AG04450 (cell line): Measurements from ENCODE around the gene RNF208. TPM values are rescaled to one million over a fixed set of nuclear protein-coding genes. Genes with fewer than 3 reads are reported as not detected.

ENCODE experiments used
- CTCF ChIA-PET: fragments of 300-600, 350-600 bp; formaldehyde crosslinking; extraction: SDS; loops from one replicate; lab custom pipeline; 2022; ENCODE audit warnings: antibody characterized with exemption, inconsistent platforms; lab: Charles Lee
- POLR2A ChIA-PET: fragments of 350-600 bp; formaldehyde crosslinking; extraction: SDS; loops from one replicate; lab custom pipeline; 2021; ENCODE audit warnings: antibody characterized with exemption, inconsistent platforms; lab: Yijun Ruan, JAX
- DNase-seq: peaks from one replicate; pipeline ENCODE4 v3.0.0-alpha.2; 2011; ENCODE audit warnings: low read depth, low spot score
- H3K27ac ChIP-seq: one replicate; pipeline ENCODE4 v1.5.1; 2012; ENCODE audit warnings: low read depth, low read length, control low read depth
- H3K27me3 ChIP-seq: one replicate; pipeline ENCODE4 v1.6.0; 2012; ENCODE audit warnings: low read length; ENCODE audit not compliant: control insufficient read depth, insufficient read depth
- H3K4me3 ChIP-seq: 2 replicates; pipeline ENCODE4 v1.5.1; 2011; ENCODE audit warnings: mild to moderate bottlenecking, low read depth, low read length, control low read depth
- H3K9me3 ChIP-seq: 2 replicates; pipeline ENCODE4 v1.5.1; 2012; ENCODE audit warnings: low read length; ENCODE audit not compliant: control insufficient read depth, insufficient read depth
- polyA plus RNA-seq: library from polyadenylated mRNA; depleted of rRNA; stranded (reverse); fragments of >200 nt; gene quantifications from 2 replicates; pipeline ENCODE4 v1.2.3, GENCODE V29; 2011
- TF ChIP-seq, protein P1 (sequence below): IDR thresholded peaks from 2 replicates; pipeline ENCODE4 v1.5.1; 2011; ENCODE audit warnings: low read depth, low read length, control low read depth, inconsistent platforms

RNF208 gene
- polyA plus RNA-seq, 1 experiment, result 0.17 TPM

DNA sequence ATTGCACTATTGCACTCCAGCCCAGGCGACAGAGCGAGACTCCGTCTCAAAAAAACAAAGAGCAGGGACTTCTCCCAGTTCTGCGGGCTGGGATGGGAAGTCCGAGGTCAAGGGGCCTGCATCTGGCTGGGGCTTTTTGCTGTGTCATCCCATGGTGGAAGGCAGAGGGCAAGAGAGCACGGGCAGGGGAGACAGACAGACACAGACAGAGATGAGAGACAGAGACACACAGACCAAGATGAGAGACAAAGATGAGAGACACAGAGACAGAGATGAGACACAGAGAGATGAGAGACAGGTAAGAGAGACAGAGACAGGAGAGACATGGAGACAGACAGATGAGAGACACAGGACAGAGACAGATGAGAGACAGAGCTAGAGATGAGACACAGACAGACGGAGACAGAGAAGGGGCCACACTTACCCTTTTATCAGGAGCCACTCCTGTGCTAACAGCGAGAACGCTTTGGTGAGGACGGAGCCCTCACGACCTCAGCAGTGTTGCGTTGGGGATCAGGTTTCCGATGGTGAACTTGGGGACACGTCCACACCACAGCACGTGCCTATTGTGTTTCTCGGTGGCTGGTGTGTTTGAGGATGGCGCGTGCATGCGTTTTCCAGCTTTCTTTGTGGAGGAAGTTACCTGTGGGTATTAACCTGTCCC, 46.6 kb upstream of the RNF208 start:
- Histone ChIP-seq H3K27ac (peak overlapping the region; percentile 47), H3K27me3 (no peaks in the 10 kb centered on the region), H3K4me3 (no peak overlapping the region), H3K9me3 (no peaks in the 10 kb centered on the region; the same call in 1 of the 2 replicates)
- ChIA-PET POLR2A (interaction anchor here (1.4 to 2.6 kb wide), 2 partner anchors 28 to 80 kb away, joined by 6 to 9 read pairs; partner anchors contain the start of genes ANAPC2, SSNA1 and TUBB4B), CTCF (interaction anchor here (0.8 to 1.0 kb wide), 2 partner anchors 10 to 32 kb away, joined by 3 to 4 read pairs; no protein-coding TSS in a partner anchor)
- TF ChIP-seq, protein P1, sequence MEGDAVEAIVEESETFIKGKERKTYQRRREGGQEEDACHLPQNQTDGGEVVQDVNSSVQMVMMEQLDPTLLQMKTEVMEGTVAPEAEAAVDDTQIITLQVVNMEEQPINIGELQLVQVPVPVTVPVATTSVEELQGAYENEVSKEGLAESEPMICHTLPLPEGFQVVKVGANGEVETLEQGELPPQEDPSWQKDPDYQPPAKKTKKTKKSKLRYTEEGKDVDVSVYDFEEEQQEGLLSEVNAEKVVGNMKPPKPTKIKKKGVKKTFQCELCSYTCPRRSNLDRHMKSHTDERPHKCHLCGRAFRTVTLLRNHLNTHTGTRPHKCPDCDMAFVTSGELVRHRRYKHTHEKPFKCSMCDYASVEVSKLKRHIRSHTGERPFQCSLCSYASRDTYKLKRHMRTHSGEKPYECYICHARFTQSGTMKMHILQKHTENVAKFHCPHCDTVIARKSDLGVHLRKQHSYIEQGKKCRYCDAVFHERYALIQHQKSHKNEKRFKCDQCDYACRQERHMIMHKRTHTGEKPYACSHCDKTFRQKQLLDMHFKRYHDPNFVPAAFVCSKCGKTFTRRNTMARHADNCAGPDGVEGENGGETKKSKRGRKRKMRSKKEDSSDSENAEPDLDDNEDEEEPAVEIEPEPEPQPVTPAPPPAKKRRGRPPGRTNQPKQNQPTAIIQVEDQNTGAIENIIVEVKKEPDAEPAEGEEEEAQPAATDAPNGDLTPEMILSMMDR, result no peak
- DNase-seq, result no peak

DNA sequence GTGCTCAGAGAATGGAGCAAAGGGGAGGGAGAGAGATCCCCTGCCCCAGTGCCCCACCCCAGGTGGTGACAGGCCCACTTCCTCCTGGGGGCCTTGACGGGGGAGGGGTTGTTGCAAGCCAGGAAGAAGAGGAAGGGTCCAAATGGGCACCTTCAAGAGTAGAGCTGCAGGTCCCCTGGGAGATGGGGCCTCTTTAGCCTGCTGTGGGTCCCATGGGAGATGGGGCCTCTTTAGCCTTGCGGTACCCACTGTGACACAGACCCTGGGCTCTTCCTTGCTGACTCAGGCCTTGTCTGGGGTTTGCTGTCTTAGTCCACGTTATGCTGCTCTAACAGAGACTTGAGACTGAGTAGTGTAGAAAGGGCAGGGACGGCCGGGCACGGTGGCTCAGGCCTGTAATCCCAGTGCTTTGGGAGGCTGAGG, 45.9 kb upstream of the RNF208 start:
- TF ChIP-seq, protein P1, result no peak
- Histone ChIP-seq H3K9me3 (no peaks in the 10 kb centered on the region; the same call in 1 of the 2 replicates), H3K27me3 (no peaks in the 10 kb centered on the region), H3K27ac (peak overlapping the region; percentile 57), H3K4me3 (no peak overlapping the region)
- DNase-seq, result no peak
- POLR2A ChIA-PET, result interaction anchor here (0.7 to 2.6 kb wide), 2 partner anchors 10 to 27 kb away, joined by 4 to 9 read pairs; partner anchors contain the start of genes TOR4A and TUBB4B
- CTCF ChIA-PET, result no interaction called here

DNA sequence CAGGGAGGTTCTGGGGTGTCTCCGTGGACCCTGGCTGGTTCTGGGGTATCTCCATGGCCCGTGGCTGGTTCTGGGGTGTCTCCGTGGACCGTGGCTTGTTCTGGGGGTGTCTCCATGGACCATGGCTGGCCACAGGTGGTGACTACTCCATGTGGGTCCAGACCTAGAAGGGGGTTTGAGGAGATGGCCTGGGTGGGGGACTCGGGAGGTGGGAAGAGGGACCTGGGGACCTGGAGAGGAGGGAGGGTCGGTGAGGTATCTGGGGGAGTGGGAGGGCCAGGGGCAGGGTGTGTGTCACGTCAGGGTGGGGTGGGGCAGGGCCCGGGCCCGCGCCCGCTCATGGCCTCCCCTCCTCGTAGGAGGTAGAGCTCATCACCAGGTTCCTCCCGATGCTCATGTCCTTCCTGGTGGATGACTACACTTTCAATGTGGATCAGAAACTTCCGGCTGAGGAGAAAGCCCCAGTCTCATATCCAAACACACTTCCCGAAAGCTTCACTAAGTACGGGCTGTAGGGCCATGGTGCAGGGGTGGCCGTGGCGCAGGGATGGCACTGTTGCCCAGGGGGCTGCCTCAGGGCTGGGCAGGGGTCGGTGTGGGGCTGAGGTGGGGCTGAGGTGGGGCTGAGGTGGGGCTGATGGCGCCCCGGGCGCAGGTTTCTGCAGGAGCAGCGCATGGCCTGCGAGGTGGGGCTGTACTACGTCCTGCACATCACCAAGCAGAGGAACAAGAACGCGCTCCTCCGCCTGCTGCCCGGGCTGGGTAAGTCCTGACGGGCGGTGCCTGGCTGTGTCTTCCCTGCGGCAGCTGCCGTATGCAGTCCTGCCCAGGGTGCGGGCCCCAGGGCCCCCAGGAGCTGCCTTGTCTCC, 44.8 kb upstream of the RNF208 start:
- POLR2A ChIA-PET, result interaction anchor here (0.9 to 1.0 kb wide), 2 partner anchors 10 to 26 kb away, joined by 3 read pairs; partner anchors contain the start of gene TUBB4B

DNA sequence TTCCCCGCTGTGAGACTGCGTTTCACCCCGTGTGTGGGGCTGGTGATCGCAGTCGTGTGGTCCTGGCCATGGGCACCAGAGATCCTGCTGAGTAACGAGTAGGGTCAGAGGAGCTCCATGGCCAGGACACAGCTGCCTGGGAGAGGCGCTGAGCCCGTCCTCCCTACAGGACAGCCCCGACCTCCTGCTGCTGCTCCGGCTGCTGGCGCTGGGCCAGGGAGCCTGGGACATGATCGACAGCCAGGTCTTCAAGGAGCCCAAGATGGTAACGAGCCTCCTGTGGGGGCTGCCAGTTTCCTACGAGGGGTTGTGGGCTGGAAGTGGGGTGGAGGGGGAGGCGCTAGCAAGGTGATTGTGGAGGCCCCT, 44.1 kb upstream of the RNF208 start:
- Histone ChIP-seq H3K27ac (no peak overlapping the region), H3K9me3 (no peaks in the 10 kb centered on the region; the same call in 1 of the 2 replicates), H3K27me3 (no peaks in the 10 kb centered on the region), H3K4me3 (no peak overlapping the region)
- TF ChIP-seq, protein P1, result no peak
- ChIA-PET POLR2A (interaction anchor here (0.9 to 1.3 kb wide), 3 partner anchors 10 to 26 kb away, joined by 3 to 5 read pairs (median 3); partner anchors contain the start of genes TOR4A and TUBB4B), CTCF (no interaction called here)
- no peak for DNase-seq

More for the DNA sequence above, 44.8 kb upstream of the RNF208 start:
- TF ChIP-seq, protein P1, result no peak
- DNase-seq, result no peak
- Histone ChIP-seq H3K27me3 (no peaks in the 10 kb centered on the region), H3K9me3 (no peaks in the 10 kb centered on the region; the same call in 1 of the 2 replicates), H3K27ac (no peak overlapping the region), H3K4me3 (no peak overlapping the region)
- CTCF ChIA-PET, result no interaction called here
